GM06990 (cell line): Measurements from ENCODE around the gene BICC1.

Source experiments
- DNase-seq: peaks from one replicate; pipeline ENCODE4 v3.0.0-alpha.2; 2011; ENCODE audit not compliant: insufficient read length; ENCODE audit errors: extremely low read depth
- H3K27me3 ChIP-seq: replicated peaks from 2 replicates; pipeline ENCODE4 v1.6.0; 2011; ENCODE audit warnings: low read length; ENCODE audit not compliant: control insufficient read depth, insufficient read depth
- H3K36me3 ChIP-seq: 2 replicates; pipeline ENCODE4 v1.5.1; 2011; ENCODE audit warnings: low read length; ENCODE audit not compliant: control insufficient read depth, insufficient read depth
- H3K4me3 ChIP-seq: replicated peaks from 2 replicates; pipeline ENCODE4 v1.5.1; 2011; ENCODE audit warnings: low read depth, mild to moderate bottlenecking, control low read depth, low read length
- TF ChIP-seq, protein P1 (sequence below): IDR thresholded peaks from 2 replicates; pipeline ENCODE4 v1.5.1; 2011; ENCODE audit warnings: low read length, control low read depth, mild to moderate bottlenecking, inconsistent platforms; ENCODE audit not compliant: insufficient read depth, poor library complexity, severe bottlenecking

Gene BICC1

GRCh38 chr10:58615237-58615935 lies 102.7 kb downstream of the BICC1 start:
- no peak overlapping the region for H3K4me3 ChIP-seq
- no peaks in the 10 kb centered on the region for H3K27me3 ChIP-seq
- TF ChIP-seq, protein P1, sequence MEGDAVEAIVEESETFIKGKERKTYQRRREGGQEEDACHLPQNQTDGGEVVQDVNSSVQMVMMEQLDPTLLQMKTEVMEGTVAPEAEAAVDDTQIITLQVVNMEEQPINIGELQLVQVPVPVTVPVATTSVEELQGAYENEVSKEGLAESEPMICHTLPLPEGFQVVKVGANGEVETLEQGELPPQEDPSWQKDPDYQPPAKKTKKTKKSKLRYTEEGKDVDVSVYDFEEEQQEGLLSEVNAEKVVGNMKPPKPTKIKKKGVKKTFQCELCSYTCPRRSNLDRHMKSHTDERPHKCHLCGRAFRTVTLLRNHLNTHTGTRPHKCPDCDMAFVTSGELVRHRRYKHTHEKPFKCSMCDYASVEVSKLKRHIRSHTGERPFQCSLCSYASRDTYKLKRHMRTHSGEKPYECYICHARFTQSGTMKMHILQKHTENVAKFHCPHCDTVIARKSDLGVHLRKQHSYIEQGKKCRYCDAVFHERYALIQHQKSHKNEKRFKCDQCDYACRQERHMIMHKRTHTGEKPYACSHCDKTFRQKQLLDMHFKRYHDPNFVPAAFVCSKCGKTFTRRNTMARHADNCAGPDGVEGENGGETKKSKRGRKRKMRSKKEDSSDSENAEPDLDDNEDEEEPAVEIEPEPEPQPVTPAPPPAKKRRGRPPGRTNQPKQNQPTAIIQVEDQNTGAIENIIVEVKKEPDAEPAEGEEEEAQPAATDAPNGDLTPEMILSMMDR = no peak
- DNase-seq = no peak
- H3K36me3 ChIP-seq = no peaks in the 10 kb centered on the region

DNA sequence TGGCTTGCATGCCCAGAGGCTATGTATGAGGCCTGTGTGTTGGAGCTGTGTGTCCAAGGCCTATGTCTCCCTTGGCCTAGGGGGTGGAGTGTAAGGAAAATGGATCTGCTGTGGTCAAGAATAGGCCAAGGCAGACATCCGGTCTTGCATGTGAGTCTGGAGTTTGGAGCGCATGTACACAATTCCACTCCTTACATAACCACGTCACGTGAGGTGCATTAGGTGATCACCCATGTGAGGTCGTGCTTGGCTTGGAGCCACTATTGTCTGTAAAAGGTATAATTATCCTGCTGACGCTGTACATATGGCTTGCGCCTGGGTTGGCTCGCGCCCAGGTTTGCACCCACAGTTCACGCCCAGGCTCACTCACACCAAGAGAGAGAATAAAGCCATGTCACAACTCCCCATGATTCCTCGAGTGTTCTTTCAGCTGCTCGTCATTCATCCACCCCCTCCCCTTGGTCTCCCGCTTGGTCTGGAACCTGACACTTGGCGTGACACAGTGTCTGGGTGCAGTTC lies 105.5 kb downstream of the BICC1 start:
- TF ChIP-seq, protein P1 = no peak
- DNase-seq = no peak
- Histone ChIP-seq H3K36me3 (no peaks in the 10 kb centered on the region), H3K27me3 (no peaks in the 10 kb centered on the region), H3K4me3 (no peak overlapping the region)

DNA sequence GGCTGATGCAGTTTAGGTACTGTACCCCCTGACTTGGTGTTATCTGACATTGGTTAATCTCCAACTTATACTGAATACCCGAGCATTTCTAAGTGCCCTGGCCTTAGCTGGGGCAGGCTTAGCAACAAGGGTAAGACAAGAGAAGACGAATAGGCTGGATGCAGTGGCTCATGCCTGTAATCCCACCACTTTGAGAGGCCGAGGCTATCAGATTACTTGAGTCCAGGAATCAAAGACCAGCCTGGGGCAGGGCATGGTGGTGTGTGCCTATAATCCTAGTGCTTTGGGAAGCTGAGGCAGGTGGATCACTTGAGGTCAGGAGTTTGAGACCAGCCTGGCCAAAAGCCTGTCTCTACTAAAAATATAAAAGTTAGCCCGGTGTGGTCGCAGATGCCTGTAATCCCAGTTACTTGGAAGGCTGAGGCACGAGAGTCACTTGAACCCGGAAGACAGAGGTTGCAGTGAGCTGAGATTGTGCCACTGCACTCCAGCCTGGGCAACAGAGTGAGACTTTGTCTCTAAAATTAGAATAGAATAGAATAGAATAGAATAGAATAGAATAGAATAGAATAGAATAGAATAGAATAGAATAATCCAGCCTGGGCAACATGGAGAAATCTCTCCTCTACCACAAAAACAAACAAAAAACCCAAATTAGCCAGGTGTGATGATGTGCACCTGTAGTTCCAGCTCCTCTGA lies 108.9 kb downstream of the BICC1 start:
- no peak for DNase-seq
- H3K27me3 ChIP-seq = no peaks in the 10 kb centered on the region
- H3K4me3 ChIP-seq = no peak overlapping the region
- TF ChIP-seq, protein P1 = no peak
- H3K36me3 ChIP-seq = no peaks in the 10 kb centered on the region

GRCh38 chr10:58622246-58622645 lies 109.6 kb downstream of the BICC1 start:
- Histone ChIP-seq H3K27me3 (no peaks in the 10 kb centered on the region), H3K36me3 (no peaks in the 10 kb centered on the region), H3K4me3 (no peak overlapping the region)
- TF ChIP-seq, protein P1 = no peak
- DNase-seq = no peak

DNA sequence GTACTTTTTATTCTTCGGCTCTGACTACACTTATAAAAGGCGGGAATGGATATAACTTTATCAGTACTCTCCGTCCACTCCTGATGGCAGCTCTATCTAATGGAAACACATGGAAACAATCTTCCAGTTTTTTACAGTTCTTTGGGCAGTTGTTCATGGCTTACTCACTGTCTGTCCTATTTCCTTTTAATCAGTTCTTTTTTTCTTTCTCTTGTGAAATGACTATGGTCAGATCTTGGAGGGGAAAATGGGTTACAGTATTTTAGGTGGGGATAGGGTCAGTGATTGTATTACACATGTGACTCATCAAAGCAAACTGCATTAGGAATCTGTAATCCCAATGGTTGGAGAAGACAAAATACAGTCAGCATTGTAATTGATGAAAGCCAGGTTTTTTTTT lies 112.4 kb downstream of the BICC1 start:
- Histone ChIP-seq H3K4me3 (no peak overlapping the region), H3K27me3 (no peaks in the 10 kb centered on the region), H3K36me3 (no peaks in the 10 kb centered on the region)
- no peak for DNase-seq
- TF ChIP-seq, protein P1 = no peak
